Kidney capillary endothelial cell (primary cell): ENCODE results near the gene STAT5B.
"Not testable (repeated sequence)": the region's sequence is repeated elsewhere in the genome, so short reads cannot be mapped to it uniquely, and the experiment has no call there.

Experiments used
- DNase-seq: peaks from one replicate; pipeline ENCODE4 v3.0.0-alpha.2; 2018; ENCODE audit warnings: low spot score

The STAT5B gene

GRCh38 chr17:42266918-42267766 lies 9.0 kb downstream of the STAT5B start:
- DNase-seq, result peak; percentile 46

- DNase-seq, result no peak
Measured at GRCh38 chr17:42266462-42266861, 9.7 kb downstream of the STAT5B start.

DNA sequence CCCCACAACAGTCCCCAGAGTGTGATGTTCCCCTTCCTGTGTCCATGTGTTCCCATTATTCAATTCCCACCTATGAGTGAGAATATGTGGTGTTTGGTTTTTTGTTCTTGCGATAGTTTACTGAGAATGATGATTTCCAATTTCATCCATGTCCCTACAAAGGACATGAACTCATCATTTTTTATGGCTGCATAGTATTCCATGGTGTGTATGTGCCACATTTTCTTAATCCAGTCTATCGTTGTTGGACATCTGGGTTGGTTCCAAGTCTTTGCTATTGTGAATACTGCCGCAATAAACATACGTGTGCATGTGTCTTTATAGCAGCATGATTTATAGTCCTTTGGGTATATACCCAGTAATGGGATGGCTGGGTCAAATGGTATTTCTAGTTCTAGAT lies 11.8 kb downstream of the STAT5B start:
- DNase-seq, result not testable (repeated sequence)

GRCh38 chr17:42260318-42260717 lies 15.9 kb downstream of the STAT5B start:
- DNase-seq, result no peak

DNA sequence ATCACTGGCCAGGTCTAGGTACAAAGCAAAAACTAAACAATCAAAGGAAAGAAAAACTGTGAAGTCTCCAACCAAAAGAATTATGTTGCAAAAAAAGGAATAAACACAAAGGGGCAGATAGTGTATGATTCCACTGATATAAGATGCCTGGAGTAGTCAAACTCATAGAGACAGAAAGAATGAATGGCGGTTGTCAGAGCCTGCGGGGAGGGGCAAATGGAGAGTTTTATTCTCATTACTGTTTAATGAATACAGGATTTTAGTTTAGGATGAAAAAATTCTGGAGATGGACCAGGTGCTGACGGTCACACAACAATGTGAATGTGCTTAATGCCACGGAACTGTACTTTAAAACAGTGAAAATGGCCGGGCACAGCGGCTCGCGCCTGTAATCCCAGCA lies 20.7 kb downstream of the STAT5B start:
- no peak for DNase-seq

DNA sequence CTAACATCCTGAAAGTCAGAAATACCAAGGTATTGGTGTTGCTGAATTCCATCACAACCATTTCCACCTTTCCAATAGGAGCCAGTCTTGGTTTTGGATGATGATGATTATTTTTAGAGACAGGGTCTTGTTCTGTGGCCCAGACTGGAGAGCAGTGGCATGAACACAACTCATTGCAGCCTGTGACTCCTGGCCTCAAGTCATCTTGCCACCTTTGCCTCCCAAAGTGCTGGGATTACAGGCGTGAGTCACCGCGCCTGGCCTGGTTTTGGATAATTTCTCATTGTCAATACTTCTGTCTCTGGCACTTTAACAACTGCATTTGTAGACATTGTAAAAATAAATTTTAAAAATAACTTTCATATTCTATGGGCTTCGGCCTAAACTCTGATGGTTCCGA lies 22.6 kb downstream of the STAT5B start:
- DNase-seq, result no peak

DNA sequence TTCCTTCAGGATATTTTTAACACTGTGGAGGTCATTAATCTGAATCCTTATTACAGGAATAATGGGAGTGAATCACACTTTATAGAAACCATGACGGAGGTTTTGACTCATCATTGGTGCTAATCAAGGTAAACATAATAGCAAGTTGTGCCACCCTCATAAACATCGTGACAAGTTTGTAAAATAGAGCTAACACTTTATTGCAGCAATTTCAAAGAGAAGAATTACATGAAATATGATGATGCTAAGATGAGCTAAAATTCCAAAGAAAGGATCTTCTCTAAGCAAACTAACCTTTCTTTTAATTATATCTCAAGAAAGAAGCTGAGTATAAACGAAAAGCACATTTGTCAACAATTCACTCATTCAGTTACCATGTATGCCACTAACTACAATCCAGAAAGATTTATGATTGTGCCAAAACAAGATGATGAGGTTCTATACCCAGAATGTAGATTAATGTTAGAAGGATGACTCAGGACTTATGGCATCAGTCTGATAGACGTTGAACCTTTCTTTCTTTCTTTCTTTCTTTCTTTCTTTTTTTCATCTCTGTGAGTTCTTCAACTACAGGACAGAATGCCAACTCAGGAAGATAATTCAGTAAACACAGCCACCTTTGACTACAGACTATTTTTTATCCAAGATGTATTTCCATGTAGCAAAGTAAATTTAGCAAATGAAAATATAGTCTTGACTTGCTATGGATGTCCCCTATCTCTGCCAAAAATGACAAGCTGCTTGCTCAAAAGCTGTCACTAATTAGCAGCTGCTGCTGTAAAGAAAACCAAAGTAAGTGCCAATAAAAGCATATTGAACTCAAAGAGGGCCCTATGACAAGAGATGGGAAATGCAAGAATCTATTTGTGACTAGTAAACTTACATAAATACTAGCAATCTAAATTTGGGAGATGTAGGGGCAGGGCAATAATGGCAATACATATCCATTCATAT lies 23.3 kb downstream of the STAT5B start:
- DNase-seq, result no peak

GRCh38 chr17:42251115-42251514 lies 25.1 kb downstream of the STAT5B start:
- DNase-seq, result no peak

- DNase-seq, result no peak
Measured at GRCh38 chr17:42249681-42250446, 26.3 kb downstream of the STAT5B start.

DNA sequence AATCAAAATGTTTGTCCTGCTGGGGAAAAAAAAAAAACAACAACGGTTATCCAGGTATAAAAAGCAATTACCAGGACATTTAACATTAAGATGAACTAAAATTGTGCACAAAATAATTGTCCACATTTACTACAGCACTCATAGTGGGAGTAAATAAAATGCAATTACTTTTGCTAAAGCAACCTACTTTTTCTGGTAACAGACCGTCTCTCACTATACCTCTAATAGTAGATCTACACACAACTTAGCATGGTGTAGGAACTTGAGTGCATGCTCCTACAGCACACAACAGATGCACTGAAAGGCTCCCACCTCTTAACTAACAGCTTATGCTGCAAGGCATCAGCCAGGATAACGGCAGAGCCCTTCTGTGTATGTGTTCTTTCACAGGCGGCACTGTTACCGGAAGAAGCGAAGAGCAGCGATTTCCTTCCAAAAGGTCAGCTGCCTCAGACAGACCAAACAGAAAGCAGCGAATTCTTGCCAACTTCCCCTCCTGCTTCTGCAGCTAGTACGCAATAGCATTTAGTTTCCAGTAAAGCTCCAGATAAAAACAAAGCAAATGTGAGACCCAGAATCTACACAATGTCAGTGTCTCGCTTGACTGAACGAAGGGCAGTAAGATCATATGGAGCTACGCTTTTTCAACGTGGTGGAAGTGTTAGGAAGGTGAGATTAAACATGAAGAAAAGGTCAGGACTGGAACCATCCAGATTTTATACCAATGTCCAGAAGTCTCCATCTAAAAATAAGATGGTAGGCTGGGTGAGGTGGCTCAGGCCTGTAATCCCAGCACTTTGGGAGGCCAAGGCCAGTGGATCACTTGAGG lies 27.6 kb downstream of the STAT5B start:
- peak; percentile 80 for DNase-seq

DNA sequence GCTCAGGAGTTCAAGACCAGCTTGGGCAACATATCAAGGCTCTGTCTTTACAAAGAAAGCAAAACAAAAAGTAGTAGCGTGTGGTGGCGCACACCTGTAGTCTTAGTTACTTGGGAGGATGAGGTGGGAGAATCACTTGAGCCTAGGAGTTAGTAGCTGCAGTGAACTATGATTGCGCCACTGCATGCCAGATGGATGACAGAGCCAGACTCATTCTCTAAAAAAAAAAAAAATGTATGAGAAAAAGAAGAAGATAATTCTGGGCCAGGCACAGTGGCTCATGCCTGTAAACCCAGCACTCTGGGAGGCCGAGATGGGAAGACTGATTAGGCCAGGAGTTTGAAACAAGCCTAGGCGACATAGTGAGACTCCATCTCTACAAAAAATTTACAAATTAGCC lies 28.5 kb downstream of the STAT5B start:
- DNase-seq, result no peak

- no peak for DNase-seq
Measured at GRCh38 chr17:42246515-42246914, 29.7 kb downstream of the STAT5B start.

GRCh38 chr17:42245183-42245582 lies 31.0 kb downstream of the STAT5B start:
- not testable (repeated sequence) for DNase-seq

- not testable (repeated sequence) for DNase-seq
Measured at GRCh38 chr17:42244116-42244515, 32.1 kb downstream of the STAT5B start.

DNA sequence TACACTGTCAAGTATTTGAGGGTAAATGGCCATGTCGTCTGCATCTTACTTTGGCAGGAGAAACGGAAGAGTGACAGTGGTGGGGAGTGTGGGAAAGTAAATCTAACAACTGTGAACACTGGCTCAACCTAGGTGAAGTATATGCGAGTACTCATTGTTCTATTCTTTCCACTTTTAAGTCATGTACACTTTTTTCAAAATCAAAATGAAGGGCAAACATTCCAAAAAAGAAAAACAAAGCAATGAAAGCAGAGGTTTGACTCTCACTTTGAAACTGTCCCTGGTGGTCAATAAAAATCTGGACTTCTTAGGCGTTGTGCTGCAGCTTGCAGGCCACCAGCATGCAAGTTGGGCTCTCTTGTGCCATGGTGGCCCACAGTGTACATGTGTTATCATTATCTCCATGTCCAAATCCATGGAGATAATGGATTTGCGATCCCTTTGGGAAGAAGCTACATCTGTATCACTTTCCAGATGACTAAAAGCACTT lies 32.7 kb downstream of the STAT5B start:
- DNase-seq, result no peak

DNA sequence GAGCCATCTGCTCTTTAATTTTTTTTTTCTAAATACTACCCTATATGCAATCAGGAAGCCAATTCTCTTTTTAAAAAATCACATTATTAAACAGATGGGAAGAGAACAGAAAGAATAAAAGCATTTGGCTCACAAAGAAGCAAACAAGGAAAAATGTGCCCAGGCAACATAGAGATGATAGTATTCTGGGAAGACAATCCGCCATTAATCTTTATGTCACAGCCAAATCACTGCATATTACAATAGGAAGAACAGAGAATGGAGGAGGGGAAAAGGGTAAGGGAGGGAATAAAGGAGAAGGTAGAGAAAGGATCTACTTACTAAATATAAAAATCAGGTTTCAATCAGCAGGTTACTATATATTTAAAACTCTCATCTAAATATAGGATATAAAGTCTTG lies 34.3 kb downstream of the STAT5B start:
- no peak for DNase-seq

- not testable (repeated sequence) for DNase-seq
Measured at GRCh38 chr17:42240863-42241262, 35.3 kb downstream of the STAT5B start.

DNA sequence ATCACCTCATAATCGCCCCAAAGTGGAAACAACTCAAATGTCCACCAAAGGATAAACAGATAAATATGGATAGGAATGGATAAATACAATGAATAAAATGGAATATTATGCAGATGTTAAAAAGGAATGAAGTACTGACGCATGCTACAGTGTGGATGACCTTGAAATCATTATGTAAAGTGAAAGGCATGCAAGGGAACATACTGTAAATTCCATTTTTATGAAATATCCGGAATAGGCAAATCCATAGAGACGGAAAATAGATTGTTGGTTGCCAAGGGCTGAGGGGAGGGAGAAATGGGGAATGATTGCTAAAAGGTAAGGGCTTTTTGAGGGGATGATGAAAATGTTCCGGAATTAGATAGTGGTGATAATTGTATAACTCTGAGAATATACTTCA lies 36.0 kb downstream of the STAT5B start:
- no peak for DNase-seq

- DNase-seq, result not testable (repeated sequence)
Measured at GRCh38 chr17:42239576-42239975, 36.6 kb downstream of the STAT5B start.

DNA sequence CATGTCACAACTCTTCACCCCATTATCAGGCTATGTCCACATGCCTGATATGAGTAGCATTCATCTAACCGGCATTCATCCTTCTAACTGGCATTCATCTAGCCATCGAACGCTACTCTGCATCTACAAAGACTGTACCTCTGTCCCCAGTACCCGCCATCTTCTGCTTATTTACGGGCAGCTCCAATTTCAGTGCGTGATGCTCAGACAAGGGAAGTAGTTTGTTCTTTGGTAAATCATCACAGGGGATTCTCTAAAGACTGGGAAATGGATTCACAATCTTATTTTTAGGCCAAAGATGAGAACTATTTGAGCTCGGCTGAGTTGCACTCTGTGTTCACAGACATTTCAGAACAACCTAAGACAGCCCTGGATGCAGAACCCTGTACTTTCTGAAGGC lies 39.4 kb downstream of the STAT5B start:
- no peak for DNase-seq

DNA sequence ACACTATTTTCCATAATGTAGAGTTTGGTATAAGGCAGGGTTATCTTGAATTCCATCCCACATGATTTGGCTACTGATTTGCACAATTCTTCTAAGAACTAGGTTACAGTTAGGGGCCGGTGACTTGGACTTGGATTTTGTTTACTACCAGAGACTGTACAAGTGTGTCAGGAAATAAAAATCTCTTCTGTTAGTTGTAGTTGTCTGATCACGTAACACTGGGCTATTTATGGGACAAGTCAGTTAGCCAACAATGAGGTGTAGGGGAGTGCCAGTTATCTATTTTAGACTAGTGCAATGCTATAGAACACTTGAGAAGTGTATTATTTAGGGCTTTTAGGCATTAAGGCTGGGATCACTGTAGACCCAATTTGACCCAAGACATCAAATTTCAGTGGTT lies 42.2 kb downstream of the STAT5B start:
- DNase-seq, result no peak
